NCI-H128 (cell line): ENCODE results near the gene MOB3C.

Experiments
- DNase-seq: peaks from one replicate; lab custom pipeline; 2025; ENCODE audit not compliant: unreplicated experiment; lab: John Stamatoyannopoulos, UW

MOB3C gene

GRCh38 chr1:46639547-46639946 lies 22.9 kb upstream of the MOB3C start:
- DNase-seq: no peak

GRCh38 chr1:46638921-46639320 lies 22.3 kb upstream of the MOB3C start:
- no peak for DNase-seq

GRCh38 chr1:46637444-46638083 lies 21.0 kb upstream of the MOB3C start:
- no peak for DNase-seq

- DNase-seq: no peak
Observed at GRCh38 chr1:46635205-46635604, 18.6 kb upstream of the MOB3C start.

- DNase-seq: no peak
Observed at GRCh38 chr1:46630719-46631118, 14.1 kb upstream of the MOB3C start.

- no peak for DNase-seq
Observed at GRCh38 chr1:46623743-46624644, 7.4 kb upstream of the MOB3C start.

- DNase-seq: no peak
Observed at GRCh38 chr1:46622344-46622743, 5.7 kb upstream of the MOB3C start.

GRCh38 chr1:46621930-46622329 lies 5.3 kb upstream of the MOB3C start:
- DNase-seq: no peak

- DNase-seq: no peak
Observed at GRCh38 chr1:46619656-46620258, 3.1 kb upstream of the MOB3C start.

GRCh38 chr1:46618754-46619415 lies 2.3 kb upstream of the MOB3C start:
- DNase-seq: no peak

GRCh38 chr1:46617833-46618232 lies 1.2 kb upstream of the MOB3C start:
- no peak for DNase-seq

- DNase-seq: no peak
Observed at GRCh38 chr1:46617108-46617800, 643 bp upstream of the MOB3C start.

- no peak for DNase-seq
Observed at GRCh38 chr1:46615735-46616134, 876 bp downstream of the MOB3C start.

GRCh38 chr1:46615088-46615487 lies 1.5 kb downstream of the MOB3C start:
- no peak for DNase-seq

GRCh38 chr1:46614604-46614984 lies 2.0 kb downstream of the MOB3C start:
- DNase-seq: no peak

GRCh38 chr1:46613661-46614603 lies 2.7 kb downstream of the MOB3C start:
- no peak for DNase-seq

GRCh38 chr1:46612937-46613660 lies 3.5 kb downstream of the MOB3C start:
- DNase-seq: no peak

- DNase-seq: no peak
Observed at GRCh38 chr1:46611691-46612221, 4.9 kb downstream of the MOB3C start.
